Measurements from ENCODE around the gene SH3BGRL2.
"Not testable (repeated sequence)": the region's sequence is repeated elsewhere in the genome, so short reads cannot be mapped to it uniquely, and the experiment has no call there.

SH3BGRL2 gene

DNA sequence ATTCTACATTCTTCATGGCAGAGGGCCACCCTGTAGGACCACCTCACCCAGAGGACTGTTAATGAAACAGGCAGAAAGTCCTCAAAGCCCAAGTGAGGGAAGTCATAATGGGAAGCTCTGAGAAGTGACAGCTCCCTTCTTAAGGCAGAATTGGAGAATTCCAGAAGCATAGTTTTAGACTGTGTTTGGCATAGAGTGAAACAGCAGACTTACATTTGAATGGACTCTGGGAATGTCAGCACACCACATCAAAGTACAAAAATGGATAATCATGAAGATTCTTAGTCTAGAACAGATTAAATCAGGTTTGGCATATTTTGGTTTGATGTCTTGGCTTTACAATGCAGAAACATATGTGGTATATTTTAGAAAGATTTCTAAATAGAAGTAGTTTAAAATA, 17.9 kb downstream of the SH3BGRL2 start:
- DNase-seq (ENCODE audit: low spot score), result no peak

DNA sequence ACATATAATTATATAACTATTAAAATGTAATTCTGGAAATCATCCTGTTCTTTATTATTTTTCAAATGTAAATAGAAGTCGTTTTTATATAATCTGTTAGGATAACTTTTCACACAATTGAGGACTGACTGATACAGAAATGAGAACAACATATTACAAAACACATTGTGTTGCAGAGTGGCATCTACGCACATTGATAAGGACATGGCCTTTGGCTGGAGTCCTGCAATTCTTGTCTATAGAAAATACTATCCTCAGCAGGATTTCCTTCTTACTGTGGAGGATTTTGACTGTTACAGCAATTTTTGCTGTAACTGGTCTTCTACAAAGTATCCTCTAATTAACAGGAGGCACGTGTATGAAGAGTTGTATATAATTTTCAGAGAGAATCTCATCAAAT, 19.8 kb downstream of the SH3BGRL2 start:
- DNase-seq (ENCODE audit: low spot score), result no peak

DNA sequence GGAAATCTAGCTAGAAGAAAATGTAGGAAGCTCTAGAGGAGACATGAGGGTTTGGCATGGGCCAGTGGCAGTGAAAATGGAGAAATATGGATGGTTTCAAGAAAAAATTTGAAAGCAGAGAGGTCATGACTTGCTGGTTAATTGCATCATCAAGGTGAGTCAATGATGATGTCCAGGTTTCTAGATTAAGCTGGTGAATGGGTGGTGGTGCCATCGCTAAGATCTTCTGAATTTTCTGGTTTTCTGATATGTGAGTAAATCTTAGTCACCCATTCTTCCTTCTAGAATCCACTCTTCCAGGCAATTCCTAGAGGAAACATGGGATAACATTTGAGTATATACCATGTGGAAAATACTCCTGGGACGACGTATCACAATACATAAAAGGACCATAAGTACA, 25.0 kb downstream of the SH3BGRL2 start:
- DNase-seq (ENCODE audit: low spot score), result no peak

DNA sequence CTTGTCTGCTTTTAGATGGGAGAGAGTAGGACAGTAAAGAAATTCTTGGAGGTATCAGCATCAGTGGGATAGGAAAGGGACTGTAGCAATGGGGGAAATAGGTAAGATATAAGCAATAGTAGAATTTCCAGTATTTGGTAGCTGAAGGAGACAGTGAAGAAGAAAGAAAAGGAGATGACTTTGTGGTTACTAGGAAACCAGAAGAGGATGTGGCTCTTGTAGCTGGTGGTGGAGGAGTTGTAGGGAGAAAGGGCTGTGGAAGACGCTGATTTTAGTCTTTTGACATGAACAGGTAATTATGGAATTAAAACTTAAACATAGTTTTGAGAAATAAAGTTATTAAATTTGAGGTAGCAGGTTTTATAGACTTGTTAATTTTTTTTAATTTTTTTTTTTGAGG, 26.1 kb downstream of the SH3BGRL2 start:
- no peak for DNase-seq (ENCODE audit: low spot score)

DNA sequence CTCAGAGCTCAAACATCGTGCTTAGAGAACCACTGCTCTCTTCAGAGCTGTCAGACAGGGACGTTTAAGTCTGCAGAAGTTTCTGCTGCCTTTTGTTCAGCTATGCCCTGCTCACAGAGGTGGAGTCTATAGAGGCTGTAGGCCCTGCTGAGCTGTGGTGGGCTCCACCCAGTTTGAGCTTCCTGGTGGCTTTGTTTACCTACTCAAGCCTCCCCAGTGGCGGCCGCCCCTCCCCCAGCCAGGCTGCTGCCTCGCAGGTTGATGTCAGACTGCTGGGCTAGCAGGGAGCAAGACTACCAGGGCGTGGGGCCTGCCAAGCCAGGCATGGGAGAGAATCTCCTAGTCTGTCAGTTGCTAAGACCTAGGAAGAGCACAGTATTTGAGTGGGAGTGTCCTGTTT, 32.5 kb downstream of the SH3BGRL2 start:
- DNase-seq (ENCODE audit: low spot score), result not testable (repeated sequence)

DNA sequence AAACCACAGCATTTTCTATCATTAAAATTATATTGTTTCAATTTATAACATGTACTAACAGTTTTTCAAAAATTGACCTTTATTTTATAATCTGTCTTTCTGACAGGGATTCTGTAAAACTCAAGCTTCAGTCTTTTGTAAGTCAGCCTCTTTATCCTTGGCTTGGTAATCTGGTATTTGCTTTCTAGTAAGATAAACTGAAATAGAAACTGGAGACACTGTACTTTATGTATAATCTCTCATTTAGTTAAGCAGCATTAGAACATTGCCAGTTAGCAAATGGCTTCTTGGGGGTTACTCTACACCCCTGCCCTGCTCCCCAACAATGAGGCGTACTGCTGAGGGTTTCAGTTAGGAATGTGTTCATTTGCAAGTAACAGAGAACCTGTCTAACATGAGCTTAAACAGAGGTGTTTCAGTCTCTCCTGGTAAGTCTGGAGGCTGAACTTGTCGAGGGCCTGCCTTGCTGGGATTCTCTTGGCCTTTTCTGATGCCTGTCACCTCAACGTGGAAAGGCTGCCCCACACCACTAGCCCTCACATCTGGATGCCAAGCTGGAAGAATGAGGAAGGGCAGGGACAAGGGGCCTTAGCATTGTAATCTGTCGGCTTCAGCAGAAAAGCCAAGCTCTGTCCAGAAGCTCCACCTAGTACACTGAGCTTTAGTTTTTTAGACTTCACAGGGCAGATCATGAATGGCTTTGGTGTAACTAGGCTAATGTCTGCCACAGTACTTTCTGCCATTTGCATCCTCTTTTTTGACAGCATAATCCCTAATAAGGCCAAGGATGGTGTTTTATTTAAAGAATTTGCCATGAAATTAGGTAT, 34.8 kb downstream of the SH3BGRL2 start:
- DNase-seq (ENCODE audit: low spot score), result no peak

DNA sequence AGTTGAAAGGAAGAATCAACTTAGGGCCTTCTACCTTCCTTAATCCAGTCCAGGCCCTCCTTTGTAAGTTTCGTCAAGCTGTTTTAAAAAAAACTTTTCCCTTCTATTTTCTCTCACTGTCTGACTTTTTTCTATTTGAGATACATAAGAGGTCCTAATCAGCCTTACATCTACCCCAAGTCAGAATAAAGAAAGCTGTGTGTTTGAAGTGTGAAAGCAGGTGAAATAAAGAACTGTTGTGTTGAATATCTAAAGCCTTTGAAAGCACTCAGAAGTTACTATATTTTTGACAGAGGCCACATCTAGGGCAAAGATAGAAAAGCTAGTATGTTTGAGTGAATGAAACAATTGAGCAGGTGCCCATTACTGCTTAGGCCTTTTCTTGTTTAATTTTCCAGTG, 35.5 kb downstream of the SH3BGRL2 start:
- no peak for DNase-seq (ENCODE audit: low spot score)

DNA sequence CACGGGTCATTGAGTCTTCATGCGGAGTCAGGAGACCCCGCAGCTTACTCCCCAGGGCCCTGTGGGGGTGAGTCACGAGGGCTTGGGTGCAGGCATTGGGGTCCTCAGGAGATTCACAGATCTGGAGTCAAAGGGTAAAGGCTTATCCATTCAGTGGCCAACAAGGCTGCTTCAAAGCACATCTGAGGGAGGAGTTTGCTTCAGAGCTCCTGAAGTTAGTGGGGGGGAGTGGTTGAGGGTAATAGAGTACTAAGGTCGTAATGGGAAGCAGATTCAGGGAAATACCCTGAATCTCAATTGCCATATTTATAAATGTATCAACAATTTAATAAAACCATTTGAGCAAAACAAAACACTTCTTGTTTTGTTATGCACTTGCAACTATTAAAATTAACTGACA, 37.3 kb downstream of the SH3BGRL2 start:
- DNase-seq (ENCODE audit: low spot score), result no peak

DNA sequence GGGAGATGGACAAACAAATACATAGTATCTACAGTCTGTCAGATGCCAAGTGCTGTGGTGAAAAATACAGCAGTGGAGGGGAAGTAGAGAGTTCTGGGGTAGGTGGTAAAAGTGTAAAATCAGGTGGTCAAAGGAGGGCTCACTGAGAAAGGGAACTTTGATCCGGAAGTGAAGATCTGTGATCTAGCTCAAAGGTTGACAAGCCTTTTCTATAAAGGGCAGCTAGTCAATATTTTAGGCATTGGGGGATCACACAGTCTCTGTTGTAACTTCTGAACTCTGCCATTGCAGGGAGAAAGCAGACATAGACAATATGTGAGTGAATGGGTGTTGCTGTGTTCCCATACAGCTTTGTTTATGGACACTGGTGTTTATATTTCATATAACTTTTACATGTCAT, 38.6 kb downstream of the SH3BGRL2 start:
- no peak for DNase-seq (ENCODE audit: low spot score)

DNA sequence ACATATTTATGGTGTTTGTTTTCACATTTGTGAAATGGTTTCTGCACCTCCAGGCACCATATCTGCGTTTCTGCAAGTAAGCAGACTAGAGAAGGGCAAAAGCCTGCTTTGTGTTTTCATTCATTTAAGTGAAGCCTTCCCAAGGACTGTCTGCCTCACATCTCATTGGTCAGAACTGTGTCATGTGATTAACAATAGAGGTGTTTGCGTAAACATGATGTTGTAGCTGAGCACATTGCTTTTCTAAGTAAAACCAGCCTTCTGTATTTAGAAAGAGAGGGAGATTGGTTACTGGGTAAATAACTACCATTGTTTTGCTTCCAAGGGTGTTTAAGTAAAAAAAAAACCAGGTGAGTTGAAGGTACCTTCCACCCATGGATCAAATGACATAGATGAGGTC, 39.7 kb downstream of the SH3BGRL2 start:
- DNase-seq (ENCODE audit: low spot score), result no peak

DNA sequence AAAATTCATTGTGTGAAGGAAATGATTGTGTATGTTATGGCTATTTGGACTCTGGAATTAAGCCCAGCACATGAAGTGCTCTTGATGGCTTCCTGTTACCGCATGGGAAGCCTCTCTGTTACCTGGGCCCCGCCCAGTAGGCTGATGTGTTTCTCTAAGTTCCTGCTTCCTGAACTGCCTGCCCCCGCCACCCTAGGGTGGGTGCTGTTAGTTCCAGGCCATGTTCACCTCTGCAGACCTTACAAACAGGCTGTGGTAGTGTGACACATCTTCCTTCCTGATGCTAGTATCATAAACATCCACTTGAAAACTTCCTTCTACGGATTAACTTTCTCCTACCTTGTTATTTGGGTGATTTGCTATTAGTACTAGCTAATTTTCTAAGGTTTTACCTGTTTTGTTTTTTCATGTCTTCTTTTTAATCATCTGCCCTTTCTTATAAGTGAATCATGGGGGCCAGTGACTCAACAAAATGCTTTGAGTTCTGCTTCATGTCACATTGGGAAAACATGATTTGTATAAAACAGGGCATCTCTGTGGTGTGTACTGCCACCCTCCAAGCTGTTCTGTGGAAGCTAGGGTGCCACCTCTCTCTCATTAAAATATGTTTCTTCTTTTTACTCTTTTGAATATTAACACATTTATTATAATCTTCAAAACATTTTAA, 40.6 kb downstream of the SH3BGRL2 start:
- DNase-seq (ENCODE audit: low spot score), result no peak

DNA sequence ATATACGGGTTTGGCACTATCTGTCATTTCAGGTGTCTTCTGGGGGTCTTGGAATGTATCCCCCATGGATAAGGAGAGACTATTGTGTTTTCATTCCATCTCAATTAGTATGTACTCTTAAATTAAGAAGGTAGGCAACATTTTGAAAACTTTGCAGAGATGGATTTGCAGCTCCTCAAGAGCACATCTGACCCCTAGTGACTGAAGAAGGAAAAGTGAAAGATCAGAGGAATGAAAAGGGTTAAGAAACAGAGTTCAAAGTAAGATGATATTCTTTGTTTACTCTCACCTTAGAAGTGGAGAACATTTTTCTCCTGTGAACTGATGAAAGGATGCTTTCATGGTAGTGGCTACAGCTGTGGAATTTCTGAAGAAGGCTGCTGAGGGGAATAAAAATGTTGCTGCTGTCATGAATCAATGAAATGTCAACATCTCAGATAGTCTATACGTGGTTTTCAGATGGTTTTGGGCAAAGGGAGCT, 41.5 kb downstream of the SH3BGRL2 start:
- peak; percentile 8 for DNase-seq (ENCODE audit: low spot score)

DNA sequence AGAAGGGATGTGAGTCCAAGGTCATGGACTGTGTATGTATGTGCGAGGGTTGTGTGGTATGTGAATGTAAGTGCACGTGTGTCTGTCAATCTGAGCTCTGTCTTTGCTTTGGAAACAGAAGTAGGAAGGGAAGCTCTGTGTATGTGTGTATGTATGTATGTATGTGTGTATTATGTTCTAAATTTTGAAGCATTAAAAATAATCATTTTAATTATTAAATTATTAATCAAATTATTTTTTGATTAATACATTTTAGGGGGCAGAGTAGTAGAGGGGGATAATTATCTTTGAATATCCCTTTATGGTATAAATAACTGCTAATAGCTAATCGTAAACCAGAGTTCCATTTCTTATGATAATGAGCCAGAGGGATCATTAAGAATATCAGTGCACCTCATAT, 42.8 kb downstream of the SH3BGRL2 start:
- DNase-seq (ENCODE audit: low spot score), result no peak

DNA sequence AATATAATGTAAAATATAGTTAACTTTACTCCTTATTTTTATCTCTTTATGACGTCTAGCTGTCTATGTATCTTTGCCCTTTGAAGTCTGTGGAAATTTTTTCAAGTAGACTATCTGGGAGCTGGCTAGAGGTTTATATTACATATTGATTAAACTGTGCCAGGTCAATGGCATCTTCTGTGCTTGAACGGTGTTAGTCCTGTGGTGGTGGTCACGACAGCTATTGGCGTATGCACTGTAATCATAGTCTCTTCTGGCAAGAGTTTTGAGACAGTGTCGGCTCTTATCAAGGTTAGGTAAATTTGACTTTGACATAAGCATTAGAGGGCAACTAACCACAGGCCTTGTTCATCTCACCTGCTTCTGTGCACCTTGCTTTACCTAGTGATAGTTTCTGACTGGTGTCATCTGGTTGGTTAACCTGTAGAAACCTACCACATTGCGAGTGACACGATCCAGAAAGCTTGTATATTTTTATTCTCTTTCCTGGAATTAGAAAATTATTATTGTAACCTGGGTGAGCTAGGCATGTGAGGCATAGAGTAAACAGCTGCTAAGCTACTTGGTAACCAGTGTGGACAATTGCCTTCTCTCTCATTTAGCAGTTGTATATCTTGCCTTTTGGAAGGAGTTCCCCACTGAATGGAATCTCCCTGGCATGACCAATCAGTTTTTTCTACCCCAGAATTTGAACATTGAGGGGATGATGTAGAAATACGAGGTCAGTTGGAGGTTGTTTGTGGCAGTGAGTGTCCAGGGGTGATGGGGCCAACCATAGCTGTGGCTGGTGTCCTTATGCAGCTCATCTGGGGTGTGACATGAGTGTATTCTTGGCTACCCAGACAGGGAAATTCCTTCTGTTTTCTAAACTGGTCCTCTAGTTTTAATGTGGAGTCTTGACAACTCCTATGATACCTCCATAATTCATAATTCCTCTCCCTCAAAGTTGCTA, 45.9 kb downstream of the SH3BGRL2 start:
- no peak for DNase-seq (ENCODE audit: low spot score)

DNA sequence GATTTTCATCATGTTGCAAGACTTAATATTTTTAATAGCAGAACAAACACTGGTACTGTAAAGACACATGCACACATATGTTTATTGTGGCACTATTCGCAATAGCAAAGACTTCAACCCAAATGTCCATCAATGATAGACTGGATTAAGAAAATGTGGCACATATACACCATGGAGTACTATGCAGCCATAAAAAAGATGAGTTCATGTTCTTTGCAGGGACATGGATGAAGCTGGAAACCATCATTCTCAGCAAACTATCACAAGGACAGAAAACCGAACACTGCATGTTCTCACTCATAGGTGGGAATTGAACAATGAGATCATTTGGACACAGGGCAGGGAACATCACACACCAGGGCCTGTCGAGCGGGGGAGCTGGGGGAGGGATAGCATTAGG, 51.6 kb downstream of the SH3BGRL2 start:
- DNase-seq (ENCODE audit: low spot score), result not testable (repeated sequence)

DNA sequence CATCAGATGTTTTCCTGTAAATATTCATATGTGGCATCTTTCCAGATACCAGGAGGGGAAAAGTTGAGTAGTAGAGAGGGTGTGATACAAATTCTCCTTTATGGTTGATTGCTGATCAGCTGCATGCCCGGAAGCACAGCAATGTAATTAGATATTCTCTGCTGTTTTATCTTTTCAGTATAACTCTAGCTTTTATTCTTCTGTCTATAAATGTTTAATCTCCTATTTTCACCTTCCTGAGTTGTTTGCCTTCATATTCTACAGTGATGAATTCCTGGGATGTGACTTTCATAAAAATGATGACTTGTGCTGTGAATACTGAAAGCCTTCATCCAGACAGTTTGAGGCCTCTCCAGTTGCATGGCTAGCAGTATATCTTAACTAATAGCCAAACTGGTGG, 53.7 kb downstream of the SH3BGRL2 start:
- DNase-seq (ENCODE audit: low spot score), result no peak

DNA sequence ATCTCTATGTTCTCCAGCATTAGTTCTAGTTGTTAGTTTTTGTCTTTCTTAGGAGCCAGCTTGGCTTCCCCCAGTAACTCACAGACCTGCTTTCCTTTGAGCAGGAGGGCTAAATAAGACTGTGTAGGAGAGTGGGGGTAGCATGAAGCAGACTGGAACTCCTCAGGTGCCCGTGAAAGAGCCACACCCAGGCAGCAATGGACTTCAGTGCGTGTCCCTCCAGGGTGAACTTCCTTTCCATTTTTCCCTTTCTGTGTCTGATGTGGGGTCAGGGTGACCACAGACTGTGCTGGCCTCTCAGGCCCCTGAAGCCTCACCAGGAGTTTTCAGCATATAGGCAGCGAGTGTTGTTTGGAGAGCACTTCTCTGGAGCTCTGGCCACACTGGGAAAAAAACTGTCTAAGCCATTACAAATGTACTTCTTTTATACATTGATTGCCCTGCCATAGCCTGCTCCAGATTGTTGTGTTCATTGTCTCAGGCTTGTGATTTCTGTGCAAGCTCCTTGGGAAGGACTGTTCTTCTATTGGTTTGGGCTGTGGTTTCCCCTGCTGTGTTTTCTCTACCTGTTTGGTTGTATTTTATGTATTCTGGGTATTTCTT, 55.7 kb downstream of the SH3BGRL2 start:
- DNase-seq (ENCODE audit: low spot score), result no peak

DNA sequence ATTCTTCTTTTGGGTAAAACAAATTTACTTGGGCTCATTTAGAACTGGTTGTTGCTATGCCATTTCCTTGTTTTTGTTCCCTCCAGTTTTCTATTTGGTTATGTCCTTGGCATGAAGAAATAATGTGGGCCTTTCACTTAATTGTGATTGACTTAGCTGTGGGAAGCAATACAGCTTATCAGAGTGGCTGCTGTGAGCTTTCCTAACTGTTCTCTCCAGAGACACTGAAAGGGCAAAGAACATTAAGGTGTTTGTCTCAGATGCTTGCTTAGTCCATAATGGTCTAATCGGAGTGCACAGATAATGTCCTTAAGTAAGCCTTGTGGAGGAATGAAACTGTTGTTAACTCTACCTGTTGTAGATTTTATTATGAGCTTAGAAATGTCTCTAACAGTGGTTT, 56.6 kb downstream of the SH3BGRL2 start:
- DNase-seq (ENCODE audit: low spot score), result no peak

DNA sequence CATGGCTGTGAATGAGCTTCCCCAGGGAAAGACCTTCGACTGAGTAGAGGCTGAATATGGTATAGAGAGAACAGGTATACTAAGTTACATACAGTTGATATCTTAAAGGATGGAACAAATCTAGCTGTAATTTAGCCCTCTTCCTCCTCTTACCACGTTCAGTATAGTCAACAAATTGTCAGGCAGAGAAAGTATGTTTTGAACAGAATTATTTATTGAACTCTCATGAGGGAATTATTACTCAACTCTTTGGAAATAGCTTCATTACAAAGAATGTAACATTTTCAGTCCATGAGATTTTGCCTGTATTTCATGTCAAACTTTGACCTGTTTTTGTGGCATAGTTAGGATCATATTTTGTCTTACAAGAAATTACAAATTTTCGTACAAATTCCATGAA, 63.0 kb downstream of the SH3BGRL2 start:
- DNase-seq (ENCODE audit: low spot score), result no peak

DNA sequence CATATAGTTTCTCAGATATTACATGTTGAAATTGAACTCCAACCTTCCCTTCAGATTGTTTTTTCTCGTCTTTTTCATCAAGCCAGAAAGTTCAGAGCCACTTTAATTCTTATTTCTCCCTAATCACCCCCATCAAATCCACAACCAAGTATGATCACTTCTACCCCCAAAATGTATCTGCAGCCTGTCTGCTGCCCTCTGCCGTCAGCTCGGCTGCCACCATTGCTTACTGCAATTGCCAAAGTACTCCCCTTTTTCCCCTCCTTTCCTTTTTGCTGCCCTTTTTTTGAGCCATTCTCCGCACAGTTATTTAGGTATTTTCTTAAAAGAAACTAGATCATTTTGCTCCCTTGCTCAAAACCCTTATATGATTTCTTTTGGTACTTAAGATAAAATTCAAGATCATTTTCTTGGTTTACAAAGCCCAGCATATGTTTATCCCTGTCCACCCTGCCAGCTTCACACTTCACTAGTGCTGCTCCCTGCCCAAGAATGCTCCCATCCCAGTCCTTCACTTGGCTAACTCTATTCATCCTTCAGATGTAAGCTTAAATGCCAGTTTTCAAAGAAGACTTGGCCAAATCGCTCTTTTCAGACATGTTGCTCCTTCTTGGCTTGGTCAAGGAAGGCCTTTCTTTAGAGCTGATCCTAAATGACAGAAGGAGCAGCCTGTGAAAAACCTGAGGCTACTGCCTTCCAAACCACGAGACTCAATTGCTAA, 63.7 kb downstream of the SH3BGRL2 start:
- DNase-seq (ENCODE audit: low spot score), result no peak

DNA sequence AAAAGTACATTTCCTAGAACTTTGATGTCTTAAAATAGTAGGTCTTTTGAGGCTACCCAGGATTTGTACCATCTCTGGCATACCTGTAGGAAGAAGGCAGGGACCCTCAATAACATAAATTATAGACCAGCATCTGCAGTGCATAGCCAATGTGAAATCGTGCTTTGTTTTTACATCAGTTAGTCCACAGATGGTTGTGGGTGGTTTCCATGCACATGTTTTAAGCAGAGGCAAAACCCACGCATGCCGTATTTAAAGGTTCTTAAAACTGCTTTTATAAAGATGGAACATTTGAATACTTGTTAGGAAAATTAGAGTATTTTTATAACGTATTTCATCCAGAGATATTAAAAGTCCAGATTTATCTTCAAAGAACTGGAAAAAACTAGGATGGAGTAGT, 66.3 kb downstream of the SH3BGRL2 start:
- DNase-seq (ENCODE audit: low spot score), result no peak
